GM06990 (cell line): ENCODE results near the gene HIGD1A.

Experiments
- DNase-seq: peaks from one replicate; pipeline ENCODE4 v3.0.0-alpha.2; 2011; ENCODE audit not compliant: insufficient read length; ENCODE audit errors: extremely low read depth
- H3K27me3 ChIP-seq: replicated peaks from 2 replicates; pipeline ENCODE4 v1.6.0; 2011; ENCODE audit warnings: low read length; ENCODE audit not compliant: control insufficient read depth, insufficient read depth
- H3K36me3 ChIP-seq: 2 replicates; pipeline ENCODE4 v1.5.1; 2011; ENCODE audit warnings: low read length; ENCODE audit not compliant: control insufficient read depth, insufficient read depth
- H3K4me3 ChIP-seq: replicated peaks from 2 replicates; pipeline ENCODE4 v1.5.1; 2011; ENCODE audit warnings: low read depth, mild to moderate bottlenecking, control low read depth, low read length
- TF ChIP-seq, protein P1 (sequence below): IDR thresholded peaks from 2 replicates; pipeline ENCODE4 v1.5.1; 2011; ENCODE audit warnings: low read length, control low read depth, mild to moderate bottlenecking, inconsistent platforms; ENCODE audit not compliant: insufficient read depth, poor library complexity, severe bottlenecking

Gene HIGD1A

DNA sequence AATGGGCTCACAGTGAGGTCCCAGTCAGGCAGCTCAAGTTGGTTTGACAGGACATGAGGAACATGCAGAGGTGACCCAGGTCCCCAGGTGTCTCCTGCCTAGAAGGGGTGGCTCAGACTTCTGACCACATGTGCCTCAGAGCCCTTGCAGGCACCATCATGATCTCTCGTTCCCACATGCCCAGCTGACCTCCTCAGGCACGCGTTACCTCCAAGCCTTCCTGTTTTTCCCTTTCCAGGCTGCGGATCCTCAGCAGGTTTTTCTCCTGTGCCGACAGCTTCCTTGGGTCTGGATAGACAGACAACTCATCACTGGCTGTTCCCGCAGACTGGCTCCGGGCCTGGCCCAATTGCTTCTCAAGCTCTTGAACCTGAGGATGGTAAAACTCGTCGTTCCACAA lies 61.6 kb downstream of the HIGD1A start:
- H3K36me3 ChIP-seq = no peaks in the 10 kb centered on the region
- no peak for DNase-seq
- TF ChIP-seq, protein P1, sequence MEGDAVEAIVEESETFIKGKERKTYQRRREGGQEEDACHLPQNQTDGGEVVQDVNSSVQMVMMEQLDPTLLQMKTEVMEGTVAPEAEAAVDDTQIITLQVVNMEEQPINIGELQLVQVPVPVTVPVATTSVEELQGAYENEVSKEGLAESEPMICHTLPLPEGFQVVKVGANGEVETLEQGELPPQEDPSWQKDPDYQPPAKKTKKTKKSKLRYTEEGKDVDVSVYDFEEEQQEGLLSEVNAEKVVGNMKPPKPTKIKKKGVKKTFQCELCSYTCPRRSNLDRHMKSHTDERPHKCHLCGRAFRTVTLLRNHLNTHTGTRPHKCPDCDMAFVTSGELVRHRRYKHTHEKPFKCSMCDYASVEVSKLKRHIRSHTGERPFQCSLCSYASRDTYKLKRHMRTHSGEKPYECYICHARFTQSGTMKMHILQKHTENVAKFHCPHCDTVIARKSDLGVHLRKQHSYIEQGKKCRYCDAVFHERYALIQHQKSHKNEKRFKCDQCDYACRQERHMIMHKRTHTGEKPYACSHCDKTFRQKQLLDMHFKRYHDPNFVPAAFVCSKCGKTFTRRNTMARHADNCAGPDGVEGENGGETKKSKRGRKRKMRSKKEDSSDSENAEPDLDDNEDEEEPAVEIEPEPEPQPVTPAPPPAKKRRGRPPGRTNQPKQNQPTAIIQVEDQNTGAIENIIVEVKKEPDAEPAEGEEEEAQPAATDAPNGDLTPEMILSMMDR = no peak
- no peaks in the 10 kb centered on the region; the same call in 1 of the 2 replicates for H3K27me3 ChIP-seq
- no peak overlapping the region for H3K4me3 ChIP-seq

DNA sequence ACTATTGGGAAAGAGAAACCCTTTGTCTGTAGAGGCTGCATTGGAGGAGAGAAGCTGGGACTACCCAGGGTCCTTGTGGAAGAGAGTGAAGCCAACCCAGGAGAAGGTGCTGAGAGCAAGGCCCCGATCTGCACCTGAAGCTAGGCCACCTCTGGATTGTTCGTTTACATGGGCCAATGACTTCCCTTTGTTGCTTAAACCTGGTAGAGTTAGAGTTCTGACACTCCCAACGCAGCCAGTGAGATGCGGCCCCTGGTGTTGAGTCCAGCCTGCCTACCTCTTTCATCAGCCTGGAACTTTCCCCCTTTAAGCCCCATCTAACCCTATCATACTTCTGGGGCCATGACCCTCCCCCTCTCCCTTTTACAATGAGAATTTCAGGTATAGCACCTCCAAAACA lies 62.0 kb downstream of the HIGD1A start:
- no peaks in the 10 kb centered on the region; the same call in 1 of the 2 replicates for H3K27me3 ChIP-seq
- no peaks in the 10 kb centered on the region for H3K36me3 ChIP-seq
- no peak overlapping the region for H3K4me3 ChIP-seq
- TF ChIP-seq, protein P1 = no peak
- DNase-seq = no peak

DNA sequence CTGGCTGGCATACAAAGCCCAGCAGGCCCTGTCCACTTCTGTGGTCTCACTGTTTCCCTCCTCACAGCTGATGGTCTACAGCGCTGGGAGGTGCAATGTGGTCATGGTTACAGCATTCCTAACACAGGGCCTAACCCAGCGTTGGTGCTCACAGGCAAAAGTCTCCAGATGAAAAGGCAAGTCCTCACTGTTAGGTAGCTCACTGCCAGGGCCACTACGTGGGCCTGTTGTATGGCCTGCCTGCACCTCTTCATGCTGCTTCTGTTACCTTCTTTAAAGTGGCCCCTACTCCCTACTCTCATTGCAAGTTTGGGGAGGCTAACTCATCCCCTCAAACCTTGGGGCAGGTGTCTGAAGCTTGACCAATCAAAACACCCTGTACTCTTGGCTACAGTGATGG lies 62.5 kb downstream of the HIGD1A start:
- TF ChIP-seq, protein P1 = no peak
- DNase-seq = no peak

DNA sequence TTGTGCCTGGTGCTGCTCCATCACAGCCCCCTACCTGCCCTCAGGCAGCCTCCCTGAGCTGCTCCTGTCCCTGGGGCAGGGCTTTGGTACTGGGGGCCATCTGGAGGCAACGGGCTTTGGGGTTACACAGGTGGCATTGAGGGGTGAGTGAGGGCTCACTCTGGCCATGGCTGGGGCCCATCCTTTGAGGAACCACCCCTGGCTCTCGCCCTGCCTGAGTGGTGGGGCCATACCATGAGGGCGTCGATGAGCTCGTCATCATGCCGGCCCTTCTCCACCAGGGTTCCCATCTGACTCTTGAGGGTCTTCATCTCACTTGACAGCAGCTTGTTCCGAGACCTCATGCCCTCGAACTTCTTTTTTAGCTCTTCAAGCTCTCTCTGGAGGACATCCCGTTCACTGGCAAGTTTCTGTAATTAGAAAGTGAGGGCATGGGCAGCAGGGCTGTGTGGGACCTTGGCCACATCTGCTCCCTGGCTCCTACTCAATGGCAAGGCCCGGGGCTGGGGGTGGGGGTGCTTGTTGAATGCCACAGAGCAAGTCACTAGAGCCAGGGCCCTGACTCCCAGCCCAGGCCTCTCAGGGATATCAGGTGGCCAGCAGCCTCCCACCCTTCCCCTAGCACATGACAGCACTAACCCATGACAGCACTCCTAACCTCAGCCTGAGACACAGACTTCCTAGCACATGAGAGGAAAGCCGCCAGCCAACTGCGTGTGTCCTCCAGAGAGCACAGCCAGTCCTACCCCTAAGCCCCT lies 64.7 kb downstream of the HIGD1A start:
- H3K4me3 ChIP-seq = no peak overlapping the region
- H3K27me3 ChIP-seq = no peaks in the 10 kb centered on the region; the same call in 1 of the 2 replicates
- H3K36me3 ChIP-seq = no peaks in the 10 kb centered on the region
- no peak for DNase-seq
- TF ChIP-seq, protein P1 = no peak

More for the DNA sequence above, 62.5 kb downstream of the HIGD1A start:
- no peaks in the 10 kb centered on the region for H3K36me3 ChIP-seq
- H3K27me3 ChIP-seq = no peaks in the 10 kb centered on the region; the same call in 1 of the 2 replicates
- H3K4me3 ChIP-seq = no peak overlapping the region

DNA sequence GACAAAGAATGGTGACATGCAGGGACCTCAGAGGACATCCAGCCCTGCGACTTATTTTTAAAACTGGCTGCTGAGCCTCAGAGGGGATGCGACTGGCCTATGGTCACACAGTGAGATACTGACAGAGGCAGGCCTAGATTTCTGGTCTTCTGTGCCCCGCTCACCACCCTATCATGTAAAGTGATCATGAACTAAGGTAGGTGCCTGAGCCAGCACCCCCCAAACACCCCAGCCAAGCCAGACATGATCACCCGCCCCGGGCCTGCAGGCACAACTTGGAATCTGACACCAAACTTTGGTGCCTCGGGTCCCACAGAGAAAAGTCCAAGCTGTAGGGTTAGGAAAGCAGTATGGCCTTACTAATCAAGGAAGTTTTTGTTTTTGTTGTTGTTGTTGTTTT lies 67.8 kb downstream of the HIGD1A start:
- Histone ChIP-seq H3K4me3 (no peak overlapping the region), H3K36me3 (no peaks in the 10 kb centered on the region), H3K27me3 (no peaks in the 10 kb centered on the region; the same call in 1 of the 2 replicates)
- DNase-seq = no peak
- TF ChIP-seq, protein P1 = no peak
